IPS DF 19.7 (cell line): ENCODE data around the gene RPL13A.
"Not testable (repeated sequence)": the region's sequence is repeated elsewhere in the genome, so short reads cannot be mapped to it uniquely, and the experiment has no call there.

Experiments used
- DNase-seq: peaks from one replicate; pipeline ENCODE4 v3.0.0-alpha.2; 2013; ENCODE audit warnings: low read depth, low spot score

Gene RPL13A

DNA sequence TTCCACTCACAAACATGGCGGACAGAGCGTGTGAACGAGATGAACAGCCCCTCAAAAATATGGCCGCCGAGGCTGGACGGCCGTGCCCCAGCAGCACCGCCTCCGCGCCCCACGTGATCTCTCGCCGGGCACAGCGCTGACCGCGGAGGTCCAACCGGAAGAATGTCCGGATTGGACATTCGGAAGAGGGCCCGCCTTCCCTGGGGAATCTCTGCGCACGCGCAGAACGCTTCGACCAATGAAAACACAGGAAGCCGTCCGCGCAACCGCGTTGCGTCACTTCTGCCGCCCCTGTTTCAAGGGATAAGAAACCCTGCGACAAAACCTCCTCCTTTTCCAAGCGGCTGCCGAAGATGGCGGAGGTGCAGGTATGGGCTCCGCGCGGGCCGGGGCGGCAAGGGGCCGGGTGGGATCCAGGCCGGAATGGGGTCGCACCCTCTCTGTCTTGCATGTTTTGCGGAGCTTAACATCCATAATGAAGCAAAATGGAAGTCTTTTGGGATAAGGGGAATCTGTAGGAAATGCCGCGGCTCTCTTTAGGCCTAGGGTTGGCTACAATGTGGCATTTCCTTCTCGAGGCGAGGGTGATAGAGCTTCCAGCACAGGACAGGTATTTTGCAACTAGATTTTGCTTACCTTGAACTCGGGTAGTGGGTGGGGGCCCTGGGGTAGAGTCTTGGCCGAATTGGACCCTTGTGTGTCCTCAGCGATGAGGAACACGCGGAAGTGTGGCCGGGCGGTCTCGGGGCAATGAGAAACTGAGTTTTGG is at the start of gene RPL13A:
Gene RPL13A (plus strand): TSS at position 332 of the 769 bp plus-strand sequence. CDS start 22 bp downstream, at position 354.
- peak; percentile 93 for DNase-seq

DNA sequence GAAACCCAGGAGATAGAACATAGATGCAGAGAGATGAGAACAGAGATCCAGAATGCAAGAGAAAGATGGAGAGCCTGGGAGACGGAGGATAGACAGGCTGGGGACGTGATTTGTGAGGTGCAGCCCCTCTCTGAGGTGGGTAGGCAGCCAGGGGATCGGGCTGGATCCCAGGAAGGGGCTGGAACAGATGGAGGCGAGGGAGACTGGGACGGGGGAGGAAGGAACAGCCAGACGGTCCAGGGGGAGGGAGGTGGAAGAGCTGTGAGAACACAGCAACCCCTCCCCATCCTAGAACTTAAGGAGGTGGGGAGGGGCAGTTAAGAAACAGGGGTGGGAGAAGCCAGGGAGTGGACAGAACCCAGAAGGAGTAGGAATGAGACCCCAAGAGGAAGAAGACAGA is 49.1 kb upstream of the RPL13A start:
- no peak for DNase-seq

DNA sequence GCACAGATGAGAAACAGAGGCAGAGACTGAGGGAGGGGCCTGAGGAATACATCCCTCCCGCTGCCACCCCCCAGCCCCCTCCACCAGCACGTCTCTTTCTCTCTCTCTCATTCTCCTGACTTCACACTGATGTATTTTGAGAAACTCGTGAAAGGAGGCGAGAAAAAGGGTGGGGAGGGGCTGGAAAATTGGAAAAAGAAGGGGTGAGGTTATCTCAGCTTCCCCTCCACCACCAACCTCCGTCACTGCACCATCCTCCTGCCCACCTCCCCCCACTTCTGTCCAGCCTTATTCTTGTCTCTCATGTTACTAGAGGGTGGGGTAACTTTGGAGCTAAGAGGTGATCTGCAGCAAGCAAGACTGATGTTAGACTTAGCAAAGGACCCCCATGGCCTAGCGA is 47.6 kb upstream of the RPL13A start:
- DNase-seq = no peak

DNA sequence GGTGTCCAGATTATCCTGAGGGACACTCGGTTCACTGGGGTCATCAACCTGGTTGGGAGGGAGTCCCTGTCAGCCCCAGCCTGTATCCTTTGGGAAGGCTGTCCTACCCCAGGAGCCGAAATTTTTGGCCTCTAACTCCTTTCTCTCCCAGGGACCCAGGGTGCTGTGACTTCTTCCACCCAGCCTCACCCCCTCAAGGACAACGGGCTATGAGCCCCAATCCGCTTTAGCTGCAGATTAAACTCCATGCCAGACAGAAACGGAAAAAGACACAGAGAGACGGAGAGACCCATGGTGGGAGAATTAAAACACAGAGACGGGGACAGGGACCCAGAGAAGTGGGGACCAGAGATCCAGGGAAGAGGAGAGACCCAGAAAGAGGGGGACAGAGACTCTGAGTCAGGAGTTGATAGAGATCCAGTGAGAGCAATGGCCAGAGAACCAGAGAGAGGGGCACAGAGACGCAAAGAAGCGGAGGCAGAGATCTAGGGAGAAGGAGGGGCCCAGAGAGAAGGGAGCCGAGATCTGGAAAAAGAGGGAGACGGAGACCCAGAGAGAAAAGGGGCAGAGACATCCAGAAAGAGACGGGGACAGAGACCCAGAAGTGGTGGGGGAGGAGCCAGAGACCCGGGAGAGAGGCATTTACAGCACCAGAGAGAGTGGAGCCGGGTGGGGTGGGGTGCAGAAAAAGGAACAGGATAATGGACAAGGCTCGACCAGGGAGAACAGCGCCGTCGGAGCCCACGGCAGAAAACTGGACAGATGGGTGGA is 46.8 kb upstream of the RPL13A start:
- no peak for DNase-seq

DNA sequence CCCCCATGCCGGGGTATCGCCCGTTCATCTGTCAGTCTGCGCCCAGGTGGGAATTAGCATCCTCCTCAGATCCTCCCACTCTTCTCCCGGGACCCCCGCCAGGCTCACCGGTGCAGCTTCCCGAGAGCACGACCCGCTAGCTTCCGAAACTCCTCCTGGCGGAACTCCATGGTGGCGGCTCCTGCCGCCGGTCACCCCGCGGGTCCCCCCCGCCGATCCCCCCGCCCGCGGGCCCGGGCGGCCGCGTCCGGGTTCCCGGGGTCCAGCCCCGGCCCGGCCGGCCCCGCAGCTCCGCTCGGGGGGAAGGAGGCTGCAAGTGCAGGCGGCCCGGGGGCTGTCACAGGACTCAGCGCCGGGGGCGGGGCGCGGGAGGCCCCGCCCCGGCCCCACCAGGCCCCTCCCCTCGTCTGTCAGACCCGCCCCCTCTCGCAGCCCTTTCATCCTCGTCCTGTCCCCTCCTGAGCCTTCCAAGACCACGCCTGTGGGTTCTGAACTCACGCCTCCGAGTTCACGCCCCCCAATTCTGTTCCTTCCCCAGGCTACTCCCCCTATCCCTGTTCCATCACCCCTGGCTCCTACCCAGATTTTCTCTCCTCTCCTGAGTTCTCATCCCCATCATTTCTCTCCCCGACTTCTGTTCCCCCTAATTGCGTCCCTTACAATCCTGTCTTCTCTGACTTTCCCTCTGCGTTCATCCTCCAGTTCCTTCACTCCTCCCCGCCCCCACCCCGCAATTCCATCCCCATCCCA is 46.0 kb upstream of the RPL13A start, which contains the start of gene SLC17A7:
Gene SLC17A7 (minus strand): TSS at position 318 of the 750 bp plus-strand sequence. CDS start 148 bp downstream, at position 170.
- DNase-seq = no peak

DNA sequence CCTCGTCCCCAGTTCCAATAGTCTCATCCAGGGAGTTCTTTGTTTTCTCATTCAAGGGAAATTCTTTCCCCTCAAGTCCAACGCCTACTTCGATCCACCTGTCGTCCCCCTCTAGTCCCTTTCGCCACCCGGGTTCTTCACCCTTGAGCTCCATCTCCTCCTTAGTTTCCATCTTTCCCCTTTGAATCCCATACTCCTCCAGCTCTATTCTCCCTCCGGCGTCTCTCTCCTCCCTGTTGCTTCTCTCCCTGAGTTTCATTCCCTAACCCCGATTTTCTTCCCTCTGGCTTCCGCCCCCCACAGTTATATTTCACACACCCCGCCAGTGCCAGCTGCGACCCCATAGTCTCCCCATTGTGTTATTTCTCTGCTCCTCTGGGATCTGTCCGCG is 45.5 kb upstream of the RPL13A start:
- no peak for DNase-seq

DNA sequence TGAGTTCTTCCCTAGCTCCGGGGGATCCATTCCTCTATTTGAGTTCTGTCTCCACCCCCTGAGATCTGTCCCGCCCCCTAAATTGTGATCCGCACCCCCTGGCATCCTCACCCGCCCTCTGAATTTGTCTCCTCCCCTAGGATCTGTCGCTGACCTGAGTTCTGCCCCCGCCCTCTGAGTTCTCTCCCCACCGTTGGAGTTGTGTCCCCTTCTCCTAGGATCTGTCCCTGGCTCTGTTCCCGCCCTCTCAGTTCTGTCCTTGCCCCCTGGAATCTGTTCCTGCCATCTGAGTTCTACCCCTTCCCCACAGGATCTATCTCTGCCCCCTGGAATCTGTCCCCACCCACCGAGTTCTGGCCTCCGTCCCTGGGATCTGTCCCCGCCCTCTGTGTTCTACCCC is 45.1 kb upstream of the RPL13A start:
- no peak for DNase-seq

DNA sequence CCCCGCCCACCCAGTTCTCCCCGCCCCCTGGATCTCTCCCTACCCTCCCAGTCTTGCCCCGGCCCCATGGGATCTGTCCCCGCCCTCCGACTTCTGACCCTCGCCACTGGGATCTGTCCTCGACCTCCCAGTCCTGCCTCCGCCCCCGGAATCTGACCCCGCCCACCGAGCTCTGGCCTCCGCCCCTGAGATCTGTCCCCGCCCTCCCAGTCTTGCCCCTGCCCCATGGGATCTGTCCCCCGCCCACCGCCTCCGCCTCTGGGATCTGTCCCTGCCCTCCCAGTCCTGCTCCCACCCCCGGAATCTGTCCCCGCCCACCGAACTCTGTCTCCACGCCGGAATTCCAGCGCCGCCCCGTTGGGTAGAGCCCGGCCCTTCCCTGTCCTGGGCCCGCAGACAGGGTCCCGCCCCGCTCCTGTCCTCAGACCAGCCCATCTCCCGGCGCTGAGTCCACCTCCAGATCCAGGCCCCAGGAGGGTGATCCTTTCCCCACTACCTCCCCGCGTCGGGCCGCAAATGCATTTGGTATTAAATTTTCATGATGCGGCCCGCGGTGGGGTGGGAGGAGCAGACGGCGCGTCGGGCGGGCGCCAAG is 44.5 kb upstream of the RPL13A start:
- peak; percentile 74 for DNase-seq

DNA sequence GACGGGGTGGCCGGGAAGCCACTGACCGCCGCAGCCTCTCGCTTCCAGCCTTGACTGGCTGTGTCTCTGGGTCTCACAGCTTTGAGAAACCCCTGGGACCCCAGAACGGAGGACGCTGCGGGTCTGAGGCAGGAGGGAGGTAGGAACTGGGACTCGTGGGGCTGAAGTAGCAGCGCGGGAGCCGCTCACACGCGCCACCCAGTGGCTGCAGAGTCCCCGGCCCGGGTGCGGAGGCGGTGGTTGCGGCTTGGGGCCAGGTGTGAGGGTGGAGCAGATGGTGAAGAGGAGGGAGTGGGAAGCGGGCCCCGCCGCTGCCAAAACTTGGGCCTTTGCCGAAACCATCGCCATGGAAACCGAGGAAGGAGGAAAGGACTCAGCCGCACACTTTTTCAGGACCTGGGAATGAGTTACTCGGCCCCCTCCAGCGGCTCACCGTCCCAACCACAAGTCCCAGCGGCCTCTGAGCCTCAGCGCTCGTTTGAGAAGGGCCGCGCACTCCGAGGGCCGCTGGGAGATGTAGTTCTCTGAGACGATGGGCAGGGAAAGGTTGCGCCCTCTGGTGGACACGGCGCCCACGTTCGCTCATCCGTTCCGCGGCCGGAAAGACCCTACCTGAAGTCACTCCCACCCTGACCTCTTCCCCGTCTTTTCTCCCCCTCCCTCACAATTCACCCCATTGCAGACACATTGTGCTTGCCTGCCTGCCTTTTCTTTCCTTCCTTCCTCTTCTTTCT is 43.9 kb upstream of the RPL13A start:
- no peak for DNase-seq

DNA sequence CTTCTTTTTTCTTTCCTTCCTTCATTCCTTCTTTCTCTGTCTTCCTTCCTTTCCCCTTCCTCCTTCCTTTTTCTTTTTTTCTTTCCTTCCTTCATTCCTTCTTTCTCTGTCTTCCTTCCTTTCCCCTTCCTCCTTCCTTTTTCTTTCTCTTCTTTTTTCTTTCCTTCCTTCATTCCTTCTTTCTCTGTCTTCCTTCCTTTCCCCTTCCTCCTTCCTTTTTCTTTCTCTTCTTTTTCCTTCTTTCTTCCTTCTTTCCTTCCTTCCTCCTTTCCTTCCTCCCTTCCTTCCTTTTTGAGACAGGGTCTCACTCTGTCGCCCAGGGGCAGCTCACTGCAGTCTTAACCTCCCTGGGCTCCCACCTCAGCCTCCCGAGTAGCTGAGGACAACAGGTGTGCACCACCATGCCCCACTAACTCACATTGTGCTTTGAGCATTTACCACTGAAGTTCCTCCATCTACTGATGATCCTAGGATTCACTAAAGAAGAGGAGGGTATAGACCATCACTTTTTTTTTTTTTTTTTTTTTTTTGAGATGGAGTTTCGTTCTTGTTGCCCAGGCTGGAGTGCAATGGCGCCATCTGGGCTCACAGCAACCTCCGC is 43.2 kb upstream of the RPL13A start:
- not testable (repeated sequence) for DNase-seq

DNA sequence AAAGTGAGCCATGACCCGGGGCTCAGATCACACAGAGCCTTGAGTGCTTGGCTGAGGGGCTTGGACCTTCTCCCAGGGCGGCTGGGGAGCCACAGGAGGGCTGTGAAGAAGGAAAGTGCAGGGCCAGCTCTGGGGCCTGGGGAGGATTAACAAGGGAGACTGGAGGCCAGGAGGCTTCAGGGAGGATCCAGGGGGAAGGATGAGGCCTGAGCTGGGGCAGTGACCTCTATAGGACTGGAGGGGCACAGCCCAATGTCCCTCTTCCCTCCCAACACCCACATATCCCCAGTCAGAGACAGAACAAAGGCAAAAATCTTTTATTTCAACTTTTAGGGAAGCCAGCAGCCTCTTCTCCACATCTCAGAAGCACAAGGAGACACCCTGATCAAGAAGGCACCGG is 41.4 kb upstream of the RPL13A start:
- no peak for DNase-seq

DNA sequence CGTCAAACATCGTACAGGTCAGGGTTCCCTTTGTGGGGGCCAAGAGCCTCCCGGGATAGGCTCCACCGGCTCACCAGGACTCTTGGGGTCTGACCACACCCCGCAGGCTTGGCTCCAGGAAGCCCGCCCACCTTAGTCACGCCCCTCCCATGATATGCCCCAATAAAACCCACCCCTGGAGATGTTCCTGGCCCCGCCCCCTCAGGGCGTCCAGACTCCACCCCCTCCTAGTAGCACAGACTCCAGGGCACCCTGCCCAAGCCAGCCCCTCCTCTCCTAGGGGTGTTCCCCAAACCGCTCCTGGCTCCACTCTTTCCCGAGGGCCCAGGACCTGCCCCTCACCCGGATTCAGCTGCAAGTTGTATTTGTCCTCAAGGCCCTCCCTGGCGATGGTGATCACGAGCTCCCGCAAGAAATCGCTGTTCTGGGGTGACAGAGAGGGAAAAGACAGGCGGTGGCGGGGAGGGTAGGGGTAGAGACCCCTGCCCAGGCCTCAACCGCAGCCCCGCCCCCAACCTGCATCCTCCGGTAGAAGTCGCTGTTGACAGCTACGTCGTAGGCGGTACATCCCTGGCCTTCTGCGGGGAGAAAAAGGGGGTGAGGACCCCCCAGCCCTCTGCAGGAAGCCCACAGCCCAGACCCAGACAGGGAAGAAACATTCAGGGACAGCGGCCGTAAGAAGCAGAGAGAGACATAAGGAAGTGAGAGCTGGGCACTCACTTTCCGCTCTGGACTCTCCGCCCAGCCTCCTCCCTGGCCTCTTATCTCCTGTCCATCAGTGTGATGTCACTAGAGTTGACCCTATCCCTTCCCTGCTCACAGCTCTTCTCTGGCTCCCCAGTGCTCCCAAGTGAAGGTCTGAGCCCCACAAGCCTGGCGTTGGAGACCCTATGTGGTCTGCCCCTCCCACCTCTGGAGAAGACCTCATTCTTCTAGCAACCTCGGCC is 39.6 kb upstream of the RPL13A start:
- no peak for DNase-seq

DNA sequence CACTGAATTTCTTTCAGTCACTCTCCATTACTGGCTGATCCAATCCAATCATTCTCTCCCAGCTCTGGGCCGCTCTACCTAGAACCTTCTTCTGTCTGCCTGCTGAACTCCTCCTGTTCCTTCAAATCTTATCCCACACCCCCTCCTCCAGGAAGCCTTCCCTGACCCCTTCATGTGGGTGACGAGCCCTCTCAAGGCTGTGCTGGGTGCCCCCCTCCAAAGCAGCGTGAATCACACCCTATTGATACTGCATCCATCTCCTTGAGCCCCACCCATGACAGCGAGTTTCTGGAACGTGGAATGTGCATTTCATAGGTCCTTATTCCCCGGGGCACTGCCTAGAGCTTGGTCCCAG is 39.0 kb upstream of the RPL13A start:
- DNase-seq = no peak

DNA sequence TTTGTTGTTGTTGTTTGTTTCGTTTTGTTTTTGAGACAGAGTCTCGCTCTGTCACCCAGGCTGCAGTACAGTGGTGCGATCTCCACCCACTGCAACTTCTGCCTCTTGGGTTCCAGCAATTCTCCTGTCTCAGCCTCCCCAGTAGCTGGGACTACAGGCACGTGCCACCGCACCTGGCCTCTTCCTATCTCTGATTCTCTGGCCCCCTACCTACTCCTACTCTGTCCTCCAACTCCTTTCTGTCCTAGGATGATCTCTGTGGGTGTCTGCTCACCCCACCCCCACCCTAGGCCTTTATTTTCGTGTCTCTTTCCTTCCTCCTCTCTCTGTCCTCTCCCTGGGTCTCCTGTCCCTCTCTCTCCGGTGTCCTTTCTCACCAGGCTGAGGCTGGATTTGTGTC is 37.0 kb upstream of the RPL13A start:
- DNase-seq = no peak

DNA sequence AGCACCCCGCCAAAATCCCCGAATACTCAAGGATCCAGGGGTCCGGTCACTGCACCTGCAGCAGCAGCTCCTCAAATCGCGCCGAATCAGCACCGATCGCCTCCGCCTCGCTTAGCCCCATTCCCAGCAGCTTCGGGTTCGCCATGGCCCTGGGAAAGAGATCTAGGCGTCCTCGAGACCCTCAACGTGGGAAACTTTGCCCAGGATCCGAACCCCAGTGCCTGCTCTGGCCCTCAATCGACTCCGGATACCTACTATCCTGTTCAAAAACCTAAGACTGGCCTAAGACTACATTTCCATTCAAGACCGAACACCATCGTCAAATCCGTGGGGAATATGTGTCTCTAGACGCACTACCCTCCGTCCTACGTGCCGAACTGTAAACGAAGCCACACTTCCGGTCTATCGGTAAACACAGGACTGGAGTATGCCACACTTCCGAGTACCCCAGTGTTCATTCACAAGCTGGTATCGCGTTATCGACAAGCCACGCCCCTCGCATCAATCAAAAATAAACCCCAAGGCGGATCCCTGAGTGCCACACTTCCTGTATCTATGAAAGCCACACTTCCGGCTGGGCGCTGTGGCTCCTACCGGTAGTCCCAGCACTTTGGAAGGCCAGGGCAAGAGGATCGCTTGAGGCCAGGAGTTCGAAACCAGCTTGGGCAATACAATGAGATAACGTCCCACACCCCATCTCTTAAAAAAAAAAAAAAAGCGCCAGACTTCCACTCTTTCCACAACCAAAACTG is 35.8 kb upstream of the RPL13A start, which contains the start of gene PIH1D1:
Gene PIH1D1 (minus strand): TSS at position 385 of the 752 bp plus-strand sequence. CDS start 240 bp downstream, at position 145.
- peak; percentile 100 for DNase-seq

DNA sequence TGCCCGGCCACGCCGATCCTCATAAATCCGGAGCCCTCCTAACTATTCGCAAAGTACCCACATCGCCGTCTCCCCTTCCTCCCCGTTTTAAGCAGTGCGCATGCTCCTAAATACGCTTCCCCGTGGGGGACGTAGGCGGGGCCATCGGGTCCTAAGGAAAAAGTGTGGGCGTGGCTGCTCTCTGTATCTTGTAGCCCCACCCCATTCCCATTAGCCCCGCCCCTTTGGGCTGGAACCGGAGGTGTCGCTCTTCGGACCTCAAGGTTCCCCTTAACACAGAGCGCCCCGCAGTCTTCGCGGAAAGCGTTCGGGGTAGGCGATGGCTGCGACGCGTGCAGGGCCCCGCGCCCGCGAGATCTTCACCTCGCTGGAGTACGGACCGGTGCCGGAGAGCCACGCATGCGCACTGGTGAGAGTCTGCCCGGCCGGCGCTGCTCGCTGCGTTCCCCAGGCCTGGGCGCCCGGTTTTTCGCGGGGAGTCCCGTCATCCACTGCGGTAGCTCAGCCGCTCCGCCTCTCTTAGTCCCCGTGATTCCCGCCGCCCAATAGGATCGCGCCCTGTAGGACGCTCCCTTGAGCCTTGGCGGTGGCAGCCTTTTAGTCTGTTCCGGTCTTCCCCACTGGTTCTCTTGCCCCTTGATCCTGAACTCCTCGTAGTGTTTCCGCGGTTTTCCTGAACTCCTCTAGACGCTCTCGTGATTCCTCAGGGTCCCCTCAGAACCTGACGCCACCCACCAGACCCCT is 34.2 kb upstream of the RPL13A start, which contains the start of gene ALDH16A1:
Gene ALDH16A1 (plus strand): TSS at position 213 of the 744 bp plus-strand sequence. CDS start 107 bp downstream, at position 320.
- DNase-seq = peak; percentile 80

DNA sequence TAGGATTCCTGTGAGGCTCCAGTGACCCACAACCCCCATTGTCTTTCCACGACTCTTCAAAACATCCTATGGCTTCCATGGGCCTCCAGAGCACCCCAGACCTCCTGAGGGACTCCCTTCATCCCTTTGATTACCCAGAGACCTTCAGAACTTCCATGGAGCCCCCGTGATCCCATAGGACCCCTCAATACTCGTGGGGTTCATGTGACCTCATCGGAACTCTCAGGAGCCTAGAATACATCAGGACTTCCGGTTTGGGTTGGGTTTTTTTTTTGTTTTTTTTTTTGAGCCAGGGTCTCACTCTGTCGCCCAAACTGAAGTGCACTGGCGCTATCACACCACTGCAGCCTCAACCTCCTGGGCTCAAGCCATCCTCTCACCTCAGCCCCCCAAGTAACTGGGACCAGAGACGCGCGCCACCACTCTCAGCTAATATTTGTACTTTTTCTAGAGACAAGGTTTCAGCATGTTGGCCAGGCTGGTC is 33.6 kb upstream of the RPL13A start:
- no peak for DNase-seq

DNA sequence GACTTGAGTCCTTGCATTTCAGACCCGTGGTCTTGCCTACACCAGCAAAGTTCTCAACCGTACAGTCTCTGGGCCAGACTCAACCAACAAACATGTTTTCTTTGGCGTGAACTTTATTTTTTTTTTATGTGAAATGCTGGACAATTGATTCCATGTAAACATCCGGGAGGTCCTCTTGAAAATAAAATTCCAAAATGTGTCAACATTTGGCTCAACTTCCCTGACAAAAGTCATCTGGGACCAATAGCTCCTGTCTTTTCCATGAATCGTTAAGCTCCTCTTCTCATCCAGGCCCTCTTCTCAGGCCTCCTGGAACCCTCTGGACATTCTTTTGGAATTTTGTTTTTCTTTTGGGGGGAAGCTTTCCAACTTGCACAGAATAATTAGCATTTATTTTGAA is 31.6 kb upstream of the RPL13A start:
- DNase-seq = no peak
